ENCODE measurements around the gene CRYGC.

The CRYGC gene

GRCh38 chr2:208093128-208093527, 36.5 kb downstream of the CRYGC start:
- DNase-seq (ENCODE audit: low read depth) = no peak

DNA sequence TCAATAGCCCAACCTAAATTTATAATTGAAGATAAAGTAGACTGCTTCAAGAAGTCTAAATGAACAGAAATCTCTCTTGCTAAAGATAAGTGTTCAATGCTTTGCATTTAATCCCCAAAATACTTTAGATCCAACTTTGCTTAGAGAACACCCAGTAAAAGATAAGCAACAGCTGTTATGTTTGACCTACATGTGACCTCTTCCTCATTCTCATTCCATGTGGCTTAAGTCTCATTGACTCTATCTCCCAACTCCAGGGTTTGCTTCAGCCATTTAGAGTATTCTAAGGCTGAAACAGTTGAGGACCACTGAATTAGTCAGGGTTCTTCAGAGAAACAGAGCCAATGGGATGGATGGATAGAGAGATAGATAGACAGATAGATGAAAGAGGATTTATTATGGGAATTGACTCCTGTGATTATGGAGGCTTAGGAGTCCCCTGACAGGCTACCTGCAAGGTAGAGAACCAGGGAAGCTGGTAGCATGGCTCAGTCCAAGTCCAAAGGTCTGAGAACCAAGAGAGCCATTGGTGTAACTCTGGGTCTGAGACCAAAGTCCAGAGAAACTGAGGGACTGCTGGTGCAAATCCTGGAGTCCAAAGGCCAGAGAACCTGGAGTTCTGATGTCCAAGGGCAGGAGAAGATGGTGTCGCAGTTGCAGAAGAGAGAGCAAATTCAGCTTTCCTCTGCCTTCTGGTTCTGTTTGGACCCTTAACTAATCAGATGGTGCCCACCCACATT, 37.4 kb downstream of the CRYGC start:
- DNase-seq (ENCODE audit: low read depth) = no peak

- DNase-seq (ENCODE audit: low read depth) = no peak
These were observed 39.2 kb downstream of the CRYGC start for GRCh38 chr2:208090420-208090819.

- no peak for DNase-seq (ENCODE audit: low read depth)
These were observed 43.6 kb downstream of the CRYGC start for GRCh38 chr2:208086029-208086428.

DNA sequence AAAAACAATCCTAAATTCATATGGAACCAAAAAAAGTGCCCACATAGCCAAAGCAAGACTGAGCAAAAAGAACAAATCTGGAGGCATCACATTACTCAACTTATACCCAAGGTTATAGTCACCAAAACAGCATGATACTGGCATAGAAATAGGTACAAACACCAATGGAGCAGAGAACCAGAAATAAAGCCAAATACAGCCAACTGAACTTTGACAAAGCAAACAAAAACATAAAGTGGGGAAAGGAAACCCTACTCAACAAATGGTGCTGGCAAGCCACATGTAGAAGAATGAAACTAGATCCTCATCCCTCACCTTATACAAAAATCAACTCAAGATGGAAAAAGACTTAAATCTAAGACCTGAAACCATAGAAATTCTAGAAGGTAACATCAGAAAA, 45.8 kb downstream of the CRYGC start:
- no peak for DNase-seq (ENCODE audit: low read depth)
